ENCODE measurements around the gene SNX13. TPM values are rescaled to one million over a fixed set of nuclear protein-coding genes. Genes with fewer than 3 reads are reported as not detected.

SNX13 gene
- polyA plus RNA-seq, 1 of the 3 experiments (the other 2 are of a cell fraction), result 13.0 TPM

- Histone ChIP-seq H3K9me2 (no peaks in the 10 kb centered on the region), H3K4me1 (ENCODE audit: control insufficient read depth in 1 of 2, insufficient read depth in 2 of 2, low read depth in 1 of 2, low read length in 1 of 2) (no peaks in the 10 kb centered on the region), H3F3A (replicated peaks; ENCODE audit: insufficient read depth) (no peaks in the 10 kb centered on the region), H3K4me2 (no peak overlapping the region), H3K79me2 (ENCODE audit: insufficient read depth) (peaks cover 77% of the 10 kb centered on the region), H4K20me1 (ENCODE audit: insufficient read depth) (0 out of 2 replicates have a peak, but pooled peaks cover 19% of the 10 kb centered on the region), H3K27me3 (ENCODE audit: insufficient read depth) (no peaks in the 10 kb centered on the region), H3K27ac (ENCODE audit: low read depth in 2 of 2, low read length in 1 of 2) (no peak overlapping the region), H3K4me3 (ENCODE audit: low read depth in 2 of 2, low read length in 1 of 2) (no peak overlapping the region), H2AFZ (ENCODE audit: low read depth) (no peak overlapping the region), H3K9ac (no peak overlapping the region), H3K36me3 (replicated peaks in 1 of 2; ENCODE audit: control insufficient read depth in 1 of 2, insufficient read depth in 2 of 2, low read length in 1 of 2) (peaks cover 0 to 8% of the 10 kb centered on the region in 2 experiments), H3K9me3 (peaks cover 14% of the 10 kb centered on the region; the same call in 1 of the 2 replicates)
- no peak for DNase-seq
- 81% methylated on average over 2 of the region's 2 CpGs for WGBS (ENCODE audit: low lambda C conversion rate)
- CTCF ChIA-PET, result no interaction called here
- TF ChIP-seq RAD21 (IDR thresholded peaks at IDR 0.05; ENCODE audit: low read length) (no peak), FOXM1 (IDR thresholded peaks at IDR 0.05; ENCODE audit: low read depth) (no peak), RXRA (IDR thresholded peaks at IDR 0.05; ENCODE audit: borderline replicate concordance, low read depth) (no peak)
- POLR2A ChIA-PET, result no interaction called here
Measured at GRCh38 chr7:17915796-17916195, 24.5 kb downstream of the SNX13 start.

- H3K79me2 ChIP-seq (ENCODE audit: insufficient read depth), result peaks cover 70% of the 10 kb centered on the region
- no peak for DNase-seq
- H3K9me2 ChIP-seq, result no peaks in the 10 kb centered on the region
- no peaks in the 10 kb centered on the region for H3F3A ChIP-seq (replicated peaks; ENCODE audit: insufficient read depth)
- peaks cover 14% of the 10 kb centered on the region; the same call in 1 of the 2 replicates for H3K9me3 ChIP-seq
- no peak overlapping the region for H3K4me3 ChIP-seq (ENCODE audit: low read depth in 2 of 2, low read length in 1 of 2)
- peaks cover 0 to 8% of the 10 kb centered on the region in 2 experiments for H3K36me3 ChIP-seq (replicated peaks in 1 of 2; ENCODE audit: control insufficient read depth in 1 of 2, insufficient read depth in 2 of 2, low read length in 1 of 2)
- TF ChIP-seq MEF2A (IDR thresholded peaks at IDR 0.05; ENCODE audit: borderline replicate concordance, low read depth) (no peak), IRF3 (IDR thresholded peaks at IDR 0.05; ENCODE audit: low read depth, low read length) (no peak), EZH2phosphoT487 (IDR thresholded peaks at IDR 0.05; ENCODE audit: borderline replicate concordance, low read depth) (no peak), PBX3 (IDR thresholded peaks at IDR 0.05) (no peak), FOXJ3 (CRISPR knock-in tag; IDR thresholded peaks at IDR 0.05) (no peak), RXRA (IDR thresholded peaks at IDR 0.05; ENCODE audit: borderline replicate concordance, low read depth) (no peak), TEAD4 (IDR thresholded peaks at IDR 0.05; ENCODE audit: borderline replicate concordance, insufficient read depth) (no peak), RCOR1 (IDR thresholded peaks at IDR 0.05; ENCODE audit: low read length) (no peak), CHD2 (IDR thresholded peaks at IDR 0.05; ENCODE audit: low read length, partially characterized antibody) (no peak), RFX5 (IDR thresholded peaks at IDR 0.05; ENCODE audit: low read length) (no peak), ELF1 (IDR thresholded peaks at IDR 0.05) (no peak), NFIC (IDR thresholded peaks at IDR 0.05; ENCODE audit: borderline replicate concordance) (no peak), POLR2AphosphoS5 (IDR thresholded peaks at IDR 0.05; ENCODE audit: low read depth, low read length) (no peak), SIN3A (IDR thresholded peaks at IDR 0.05; ENCODE audit: borderline replicate concordance, low read depth, low read length) (no peak), EP300 (IDR thresholded peaks at IDR 0.05; ENCODE audit: borderline replicate concordance in 1 of 2, low read depth in 1 of 2, low read length in 1 of 2) (no peak), TCF12 (IDR thresholded peaks at IDR 0.05) (no peak), USF1 (IDR thresholded peaks at IDR 0.05; ENCODE audit: borderline replicate concordance, low read depth) (no peak)
- TF ChIP-seq, protein P1, sequence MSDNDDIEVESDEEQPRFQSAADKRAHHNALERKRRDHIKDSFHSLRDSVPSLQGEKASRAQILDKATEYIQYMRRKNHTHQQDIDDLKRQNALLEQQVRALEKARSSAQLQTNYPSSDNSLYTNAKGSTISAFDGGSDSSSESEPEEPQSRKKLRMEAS (IDR thresholded peaks at IDR 0.05; ENCODE audit: low read depth), result no peak
- ChIA-PET POLR2A (no interaction called here), CTCF (interaction anchor here (0.6 kb wide), 1 partner anchor 1062 kb away, joined by 3 read pairs; no protein-coding TSS in a partner anchor)
- H3K27me3 ChIP-seq (ENCODE audit: insufficient read depth), result no peaks in the 10 kb centered on the region
- WGBS (ENCODE audit: low lambda C conversion rate), result 91% methylated on average over 6 of the region's 6 CpGs
- H3K27ac ChIP-seq (ENCODE audit: low read depth in 2 of 2, low read length in 1 of 2), result no peak overlapping the region
- H3K9ac ChIP-seq, result no peak overlapping the region
- H3K4me1 ChIP-seq (ENCODE audit: control insufficient read depth in 1 of 2, insufficient read depth in 2 of 2, low read depth in 1 of 2, low read length in 1 of 2), result no peaks in the 10 kb centered on the region
- no peak overlapping the region for H3K4me2 ChIP-seq
- no peak overlapping the region for H2AFZ ChIP-seq (ENCODE audit: low read depth)
- 0 out of 2 replicates have a peak, but pooled peaks cover 19% of the 10 kb centered on the region for H4K20me1 ChIP-seq (ENCODE audit: insufficient read depth)
Measured at GRCh38 chr7:17915168-17915567, 25.1 kb downstream of the SNX13 start.
